Fibroblast of lung (primary cell): ENCODE results near the gene SETBP1. TPM values are rescaled to one million over a fixed set of nuclear protein-coding genes. Genes with fewer than 3 reads are reported as not detected.

Experiments
- DNase-seq, 2 donors: peaks; one replicate each; pipeline versions ENCODE4 v3.0.0 to v3.0.0-alpha.2; 2010; ENCODE audit warnings: low read depth in 2 of 2
- H2AFZ ChIP-seq: 2 replicates; pipeline ENCODE4 v1.5.1; 2012; ENCODE audit warnings: low read length, control low read depth, inconsistent platforms
- H3K27ac ChIP-seq: 2 replicates; pipeline ENCODE4 v1.5.1; 2011; ENCODE audit warnings: low read length, control low read depth; ENCODE audit not compliant: insufficient read depth
- H3K27me3 ChIP-seq: 2 replicates; pipeline ENCODE4 v1.5.1; 2011; ENCODE audit warnings: mild to moderate bottlenecking, low read length; ENCODE audit not compliant: control insufficient read depth, insufficient read depth
- H3K36me3 ChIP-seq: 2 replicates; pipeline ENCODE4 v1.5.1; 2011; ENCODE audit warnings: low read length; ENCODE audit not compliant: control insufficient read depth, insufficient read depth
- H3K4me1 ChIP-seq: 2 replicates; pipeline ENCODE4 v1.5.1; 2011; ENCODE audit warnings: low read length; ENCODE audit not compliant: control insufficient read depth, insufficient read depth; ENCODE audit errors: extremely low read depth
- H3K4me2 ChIP-seq: 2 replicates; pipeline ENCODE4 v1.5.1; 2011; ENCODE audit warnings: low read length, control low read depth; ENCODE audit not compliant: insufficient read depth; ENCODE audit errors: extremely low read depth
- H3K4me3 ChIP-seq, 4 experiments: fragments of 200-600 bp in 1 of 4; sonication (generic) in 1 of 4; replicated peaks in 1 of 4; 2 replicates each; pipeline ENCODE4 v1.5.1; 2011 to 2016; ENCODE audit warnings: low read length in 4 of 4, low read depth in 3 of 4, mild to moderate bottlenecking in 3 of 4, control low read depth in 2 of 4, inconsistent platforms in 1 of 4, mixed read lengths in 1 of 4; ENCODE audit not compliant: insufficient read depth in 1 of 4; ENCODE audit errors: control extremely low read depth in 1 of 4
- H3K79me2 ChIP-seq: 2 replicates; pipeline ENCODE4 v1.5.1; 2012; ENCODE audit warnings: mild to moderate bottlenecking, low read length, inconsistent platforms; ENCODE audit not compliant: control insufficient read depth, insufficient read depth
- H3K9ac ChIP-seq: 2 replicates; pipeline ENCODE4 v1.5.1; 2011; ENCODE audit warnings: mild to moderate bottlenecking, low read length, control low read depth; ENCODE audit not compliant: insufficient read depth
- H3K9me3 ChIP-seq: 2 replicates; pipeline ENCODE4 v1.5.1; 2012; ENCODE audit warnings: low read depth, low read length; ENCODE audit not compliant: control insufficient read depth, insufficient read depth
- H4K20me1 ChIP-seq: 2 replicates; pipeline ENCODE4 v1.5.1; 2011; ENCODE audit warnings: low read length; ENCODE audit not compliant: control insufficient read depth, insufficient read depth; ENCODE audit errors: extremely low read depth
- CTCF ChIP-seq, 2 donors: IDR thresholded peaks in 1 of 2; conservative IDR thresholded peaks in 1 of 2; 1 replicate in 1 of 2; 2 replicates in 1 of 2; pipeline ENCODE4 v1.5.1; 2011 to 2012; ENCODE audit warnings: low read length in 2 of 2, control low read depth in 1 of 2, inconsistent platforms in 1 of 2, low read depth in 1 of 2, mild to moderate bottlenecking in 1 of 2
- EZH2 ChIP-seq: IDR thresholded peaks from 2 replicates; pipeline ENCODE4 v1.5.1; 2012; ENCODE audit warnings: low read length, control low read depth, mild to moderate bottlenecking; ENCODE audit errors: missing control alignments
- polyA plus RNA-seq, 2 donors: library from polyadenylated mRNA; depleted of rRNA in 1 of 2; stranded (reverse) in 1 of 2; unstranded in 1 of 2; fragments of >200 nt; gene quantifications; 2 replicates each; pipeline ENCODE4 v1.2.1, GENCODE V29; 2011 to 2012; ENCODE audit warnings: missing spikeins in 1 of 2
- total RNA-seq: library from RNA; depleted of rRNA; stranded (reverse); fragments of >200 nt; gene quantifications from 2 replicates; pipeline ENCODE4 v1.2.1, GENCODE V29; 2014

Gene SETBP1
- total and polyA plus RNA-seq, 2 donors (not counting 1 experiment from before 2014, with no cell fraction given): 4.5 to 5.4 TPM

GRCh38 chr18:45039376-45039775 lies 358.7 kb downstream of the SETBP1 start:
- Histone ChIP-seq H3K36me3 (no peaks in the 10 kb centered on the region), H3K27ac (no peak overlapping the region), H3K27me3 (no peaks in the 10 kb centered on the region), H3K9ac (no peak overlapping the region), H3K79me2 (no peaks in the 10 kb centered on the region), H3K9me3 (no peaks in the 10 kb centered on the region), H4K20me1 (no peaks in the 10 kb centered on the region), H2AFZ (no peak overlapping the region), H3K4me3 (no peak overlapping the region), H3K4me2 (no peak overlapping the region), H3K4me1 (no peaks in the 10 kb centered on the region)
- TF ChIP-seq EZH2: no peak
- TF ChIP-seq CTCF (conservative IDR thresholded peaks at IDR 0.05 in 1 of 2, IDR thresholded peaks at IDR 0.05 in 1 of 2; ENCODE audit: low read depth in 1 of 2, low read length in 2 of 2): no peak
- no peak for DNase-seq

DNA sequence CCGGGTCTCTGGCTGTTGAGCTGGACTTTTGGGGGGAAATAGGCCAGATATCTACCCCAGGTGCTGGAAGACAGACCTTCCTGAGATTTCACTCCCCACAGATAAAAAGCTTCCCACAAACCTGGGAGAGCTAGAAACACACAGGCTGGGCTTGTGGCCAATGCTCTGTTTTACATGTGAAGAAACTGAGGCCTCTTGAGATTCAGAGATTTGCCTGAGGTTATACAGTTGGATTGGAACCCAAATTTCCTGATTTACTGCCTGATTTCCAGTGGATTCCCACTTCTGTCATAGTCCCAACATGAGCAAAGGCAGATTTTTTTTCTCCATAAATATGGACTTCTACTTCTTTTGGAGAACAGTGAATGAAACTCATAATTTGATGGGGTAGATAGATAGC lies 360.2 kb downstream of the SETBP1 start:
- H3K9ac ChIP-seq: no peak overlapping the region
- H3K9me3 ChIP-seq: no peaks in the 10 kb centered on the region
- H2AFZ ChIP-seq: no peak overlapping the region
- H3K79me2 ChIP-seq: no peaks in the 10 kb centered on the region
- no peak for TF ChIP-seq EZH2
- no peak for TF ChIP-seq CTCF (conservative IDR thresholded peaks at IDR 0.05 in 1 of 2, IDR thresholded peaks at IDR 0.05 in 1 of 2; ENCODE audit: low read depth in 1 of 2, low read length in 2 of 2)
- no peaks in the 10 kb centered on the region for H3K4me1 ChIP-seq
- no peak overlapping the region for H3K4me2 ChIP-seq
- no peak overlapping the region for H3K4me3 ChIP-seq
- no peaks in the 10 kb centered on the region for H4K20me1 ChIP-seq
- no peak overlapping the region for H3K27ac ChIP-seq
- no peaks in the 10 kb centered on the region for H3K27me3 ChIP-seq
- DNase-seq: no peak
- H3K36me3 ChIP-seq: no peaks in the 10 kb centered on the region

- no peaks in the 10 kb centered on the region for H4K20me1 ChIP-seq
- TF ChIP-seq CTCF (conservative IDR thresholded peaks at IDR 0.05 in 1 of 2, IDR thresholded peaks at IDR 0.05 in 1 of 2; ENCODE audit: low read depth in 1 of 2, low read length in 2 of 2) (no peak), EZH2 (no peak)
- no peak for DNase-seq
- no peaks in the 10 kb centered on the region for H3K27me3 ChIP-seq
- H3K4me1 ChIP-seq: no peaks in the 10 kb centered on the region
- H3K27ac ChIP-seq: no peak overlapping the region
- H3K9ac ChIP-seq: no peak overlapping the region
- no peaks in the 10 kb centered on the region for H3K36me3 ChIP-seq
- H3K79me2 ChIP-seq: no peaks in the 10 kb centered on the region
- no peak overlapping the region for H2AFZ ChIP-seq
- no peak overlapping the region for H3K4me3 ChIP-seq
- H3K4me2 ChIP-seq: no peak overlapping the region
- H3K9me3 ChIP-seq: no peaks in the 10 kb centered on the region
Observed at GRCh38 chr18:45044787-45045186, 364.1 kb downstream of the SETBP1 start.
